Measurements from ENCODE around the gene OVOL2. TPM values are rescaled to one million over a fixed set of nuclear protein-coding genes. Genes with fewer than 3 reads are reported as not detected.

The OVOL2 gene
- total and polyA plus RNA-seq, 2 of the 8 experiments (the other 6 are each of a cell fraction or from before 2014, with no cell fraction given), result 11.0 to 11.4 TPM

- peak in 1 of 2 experiments; percentile 39 for DNase-seq (ENCODE audit: low read depth in 1 of 2, low spot score in 2 of 2)
These were observed 52.3 kb downstream of the OVOL2 start for GRCh38 chr20:18005170-18005989.

More at GRCh38 chr20:18005170-18005989, 52.3 kb downstream of the OVOL2 start:
- Histone ChIP-seq H4K5ac (ENCODE audit: insufficient read length, low read depth, low read length) (no peak overlapping the region), H3K4me2 (ENCODE audit: insufficient read depth in 1 of 2, low read depth in 2 of 2, low read length in 2 of 2) (peak overlapping the region; percentile 28 to 29; a peak in 2 of 4 replicates), H3K23ac (ENCODE audit: insufficient read length) (no peak overlapping the region), H2BK12ac (ENCODE audit: low read depth, low read length) (0 out of 2 replicates have a peak overlapping the region, but pooled peaks have one; percentile 2), H3K79me1 (ENCODE audit: low read depth, low read length) (no peaks in the 10 kb centered on the region), H3K23me2 (ENCODE audit: low read depth, low read length) (no peaks in the 10 kb centered on the region; the same call in 1 of the 2 replicates), H3K27me3 (replicated peaks in 1 of 4; ENCODE audit: control insufficient read depth in 3 of 4, extremely low read depth in 1 of 4, insufficient read depth in 3 of 4, low read length in 3 of 4) (no peaks in the 10 kb centered on the region), H3K9ac (replicated peaks in 1 of 4; ENCODE audit: extremely low read depth in 1 of 4, low read depth in 3 of 4, low read length in 3 of 4) (no peak overlapping the region), H3K4me3 (ENCODE audit: extremely low read depth in 1 of 4, insufficient read depth in 2 of 4, low read depth in 3 of 4, low read length in 4 of 4) (no peak overlapping the region; a peak in 1 of 8 replicates), H3K18ac (ENCODE audit: extremely low read depth, low read length) (no peak overlapping the region; the same call in 1 of the 2 replicates), H4K20me1 (replicated peaks in 1 of 2; ENCODE audit: control insufficient read depth in 1 of 2, insufficient read depth in 2 of 2, low read length in 2 of 2) (no peaks in the 10 kb centered on the region), H2BK120ac (replicated peaks; ENCODE audit: low read depth, low read length) (no peak overlapping the region), H2BK5ac (ENCODE audit: low read depth, low read length) (0 out of 2 replicates have a peak overlapping the region, but pooled peaks have one; percentile 0), H4K8ac (ENCODE audit: extremely low read depth, insufficient read depth, low read length) (0 out of 2 replicates have a peak overlapping the region, but pooled peaks have one; percentile 19), H3K56ac (replicated peaks; ENCODE audit: insufficient read length, low read depth, low read length) (no peak overlapping the region), H3K9me3 (ENCODE audit: insufficient read depth in 2 of 2, low read depth in 1 of 2, low read length in 1 of 2) (no peaks in the 10 kb centered on the region), H2AFZ (ENCODE audit: low read length) (no peak overlapping the region), H3K4ac (replicated peaks; ENCODE audit: insufficient read length, low read depth, low read length) (no peak overlapping the region), H3K79me2 (ENCODE audit: control insufficient read depth in 1 of 2, insufficient read depth in 2 of 2, low read length in 2 of 2) (no peaks in the 10 kb centered on the region), H3K36me3 (ENCODE audit: control insufficient read depth in 2 of 4, insufficient read depth in 4 of 4, low read length in 3 of 4) (no peaks in the 10 kb centered on the region), H2BK20ac (ENCODE audit: low read length) (no peak overlapping the region), H4K91ac (replicated peaks; ENCODE audit: insufficient read length, low read length) (no peak overlapping the region), H3K4me1 (replicated peaks in 1 of 4; ENCODE audit: control insufficient read depth in 3 of 4, insufficient read depth in 4 of 4, low read length in 3 of 4) (peaks cover 0 to 16% (median 8%) of the 10 kb centered on the region in 4 experiments; a peak in 6 of 7 replicates), H3K27ac (ENCODE audit: low read depth, low read length) (no peak overlapping the region), H2AK5ac (ENCODE audit: low read depth, low read length) (no peak overlapping the region), H3K14ac (ENCODE audit: insufficient read length) (no peak overlapping the region), H2BK15ac (ENCODE audit: low read length) (no peak overlapping the region)
- no peak for FAIRE-seq
- ChIA-PET POLR2A (ENCODE audit: partially characterized antibody) (interaction anchor here (1.2 to 31.5 kb wide), 2 partner anchors 21 to 44 kb away, joined by 4 to 424 read pairs; partner anchors contain the start of genes MGME1 and SNX5), CTCF (ENCODE audit: partially characterized antibody) (interaction anchor here (0.7 to 2.5 kb wide), 4 partner anchors 9 to 268 kb away, joined by 3 to 15 read pairs (median 4); no protein-coding TSS in a partner anchor)
- TF ChIP-seq NANOG (IDR thresholded peaks at IDR 0.05; ENCODE audit: insufficient read depth, low read depth, low read length, poor library complexity, severe bottlenecking) (peak; percentile 95), RFX5 (IDR thresholded peaks at IDR 0.05; ENCODE audit: borderline replicate concordance, low read depth, low read length) (no peak), CHD2 (IDR thresholded peaks at IDR 0.05; ENCODE audit: low read length) (no peak), TCF12 (IDR thresholded peaks at IDR 0.05; ENCODE audit: low read depth, low read length) (0 out of 2 replicates have a peak, but pooled peaks have one; percentile 71), SIN3A (conservative IDR thresholded peaks at IDR 0.05 in 1 of 2, IDR thresholded peaks at IDR 0.05 in 1 of 2; ENCODE audit: low read depth in 1 of 2, low read length in 2 of 2) (no peak), POLR2AphosphoS5 (IDR thresholded peaks at IDR 0.05; ENCODE audit: low read depth, low read length) (no peak), POU5F1 (IDR thresholded peaks at IDR 0.05; ENCODE audit: low read depth, low read length) (no peak)
- WGBS, 2 experiments (ENCODE audit: extremely low coverage in 1 of 2, insufficient coverage in 1 of 2, insufficient read length in 1 of 2, insufficient replicate concordance in 2 of 2, low coverage in 1 of 2, low lambda C conversion rate in 2 of 2, missing lambda C conversion rate in 1 of 2), result 85% methylated on average over 21 of the region's 21 CpGs; no CpG with 5 or more reads in 1 of the 2 experiments
